Measurements from ENCODE around the gene SULT4A1. TPM values are rescaled to one million over a fixed set of nuclear protein-coding genes. Genes with fewer than 3 reads are reported as not detected.

SULT4A1 gene, protein sequence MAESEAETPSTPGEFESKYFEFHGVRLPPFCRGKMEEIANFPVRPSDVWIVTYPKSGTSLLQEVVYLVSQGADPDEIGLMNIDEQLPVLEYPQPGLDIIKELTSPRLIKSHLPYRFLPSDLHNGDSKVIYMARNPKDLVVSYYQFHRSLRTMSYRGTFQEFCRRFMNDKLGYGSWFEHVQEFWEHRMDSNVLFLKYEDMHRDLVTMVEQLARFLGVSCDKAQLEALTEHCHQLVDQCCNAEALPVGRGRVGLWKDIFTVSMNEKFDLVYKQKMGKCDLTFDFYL
- not detected for total RNA-seq
- long read RNA-seq = 0 reads

DNA sequence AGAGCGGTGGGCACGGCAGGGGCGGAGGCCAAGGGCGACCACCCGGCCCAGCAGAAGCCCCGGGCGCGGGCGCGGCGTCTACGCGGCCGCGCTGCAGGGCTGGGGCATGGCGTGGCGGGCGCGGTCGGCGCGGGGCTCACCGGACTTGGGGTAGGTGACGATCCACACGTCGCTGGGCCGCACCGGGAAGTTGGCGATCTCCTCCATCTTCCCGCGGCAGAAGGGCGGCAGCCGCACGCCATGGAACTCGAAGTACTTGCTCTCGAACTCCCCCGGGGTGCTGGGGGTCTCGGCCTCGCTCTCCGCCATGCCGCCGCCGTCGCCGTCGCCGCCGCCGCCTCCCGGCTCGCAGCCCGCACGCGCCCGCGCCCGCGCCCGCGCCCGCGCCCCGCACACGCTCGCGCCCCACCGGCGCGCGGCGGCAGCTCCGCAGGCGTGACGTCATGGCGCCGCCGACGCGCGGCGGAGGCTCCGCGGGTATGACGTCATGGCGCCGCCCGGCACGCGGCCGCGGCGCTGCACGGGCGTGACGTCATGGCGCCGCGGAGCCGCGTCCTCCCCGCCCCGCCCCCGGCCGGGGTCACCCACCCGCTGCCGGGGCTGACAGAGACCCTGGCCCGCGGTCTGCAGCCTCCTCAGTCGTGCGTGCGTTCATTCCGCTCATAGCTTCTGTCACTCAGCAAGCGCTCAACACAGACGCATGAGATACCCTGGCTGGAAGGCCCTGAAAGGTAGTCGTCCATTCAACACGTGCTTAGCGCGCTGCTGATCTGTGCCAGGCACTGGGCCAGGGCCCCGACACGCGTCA is at the start of gene SULT4A1:
Gene SULT4A1, minus strand, starts transcription at position 440 of the 808 bp plus-strand sequence. Its CDS starts 131 bp downstream, at position 309.
- no peaks in the 10 kb centered on the region for H3K36me3 ChIP-seq
- ATAC-seq = no peak
- H3K4me3 ChIP-seq = no peak within 1 kb of the TSS
- TF ChIP-seq CTCF (IDR thresholded peaks at IDR 0.05) = no peak
- peak; percentile 60 for DNase-seq
- H3K27ac ChIP-seq = no peak within 1 kb of the TSS
- intact Hi-C loops (cut with DNase I) = no loop called here
- H3K9me3 ChIP-seq = no peaks in the 10 kb centered on the region
- H3K27me3 ChIP-seq = peaks cover 73% of the 10 kb centered on the region
- no peaks in the 10 kb centered on the region for H3K4me1 ChIP-seq

- peaks cover 6% of the 10 kb centered on the region for H3K27me3 ChIP-seq
- ATAC-seq (no peak), DNase-seq (no peak)
- no peak overlapping the region for H3K27ac ChIP-seq
- no peak overlapping the region for H3K4me3 ChIP-seq
- H3K36me3 ChIP-seq = no peaks in the 10 kb centered on the region
- no peaks in the 10 kb centered on the region for H3K9me3 ChIP-seq
- intact Hi-C loops (cut with DNase I) = no loop called here
- H3K4me1 ChIP-seq = no peaks in the 10 kb centered on the region
- TF ChIP-seq CTCF (IDR thresholded peaks at IDR 0.05) = no peak
These were observed 49.0 kb upstream of the SULT4A1 start for GRCh38 chr22:43911351-43911750.

- Histone ChIP-seq H3K36me3 (no peaks in the 10 kb centered on the region), H3K4me1 (no peaks in the 10 kb centered on the region), H3K9me3 (no peaks in the 10 kb centered on the region), H3K4me3 (no peak overlapping the region), H3K27ac (no peak overlapping the region), H3K27me3 (peaks cover 6% of the 10 kb centered on the region)
- intact Hi-C loops (cut with DNase I) = no loop called here
- DNase-seq (no peak), ATAC-seq (no peak)
- TF ChIP-seq CTCF (IDR thresholded peaks at IDR 0.05) = no peak
These were observed 47.9 kb upstream of the SULT4A1 start for GRCh38 chr22:43910178-43910695.

- no peak for ATAC-seq
- H3K4me3 ChIP-seq = no peak overlapping the region
- no peaks in the 10 kb centered on the region for H3K36me3 ChIP-seq
- intact Hi-C loops (cut with DNase I) = no loop called here
- TF ChIP-seq CTCF (IDR thresholded peaks at IDR 0.05) = no peak
- H3K27ac ChIP-seq = no peak overlapping the region
- no peaks in the 10 kb centered on the region for H3K9me3 ChIP-seq
- no peak for DNase-seq
- H3K27me3 ChIP-seq = peaks cover 6% of the 10 kb centered on the region
- no peaks in the 10 kb centered on the region for H3K4me1 ChIP-seq
These were observed 47.4 kb upstream of the SULT4A1 start for GRCh38 chr22:43909708-43910107.

DNA sequence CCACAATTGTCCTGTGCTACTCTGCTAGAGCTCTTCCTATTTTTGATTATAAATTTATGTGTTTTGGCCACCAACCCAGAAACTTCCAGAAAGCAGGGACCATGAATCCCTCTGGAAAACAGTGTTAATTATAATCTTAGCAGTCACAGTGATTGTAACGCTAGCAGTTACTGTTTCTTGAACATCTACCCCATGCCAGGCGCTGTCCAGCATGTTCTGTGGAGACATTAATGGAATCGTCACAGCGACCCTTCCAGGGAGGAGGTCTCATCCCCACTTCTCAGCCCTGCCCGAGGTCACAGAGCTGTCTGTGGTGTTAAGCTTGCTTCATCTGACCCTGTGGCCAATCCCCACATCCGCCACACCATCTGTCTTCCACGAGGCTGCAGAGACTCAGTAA is 43.4 kb upstream of the SULT4A1 start:
- Histone ChIP-seq H3K27me3 (peaks cover 3% of the 10 kb centered on the region), H3K36me3 (no peaks in the 10 kb centered on the region), H3K27ac (no peak overlapping the region), H3K4me3 (no peak overlapping the region), H3K9me3 (no peaks in the 10 kb centered on the region), H3K4me1 (no peaks in the 10 kb centered on the region)
- TF ChIP-seq CTCF (IDR thresholded peaks at IDR 0.05) = no peak
- intact Hi-C loops (cut with DNase I) = no loop called here
- ATAC-seq (no peak), DNase-seq (no peak)

Data from upper lobe of right lung (tissue), 1 donor.